DND-41 (cell line): ENCODE data around the gene TUBB2B.

Experiments
- EZH2 ChIP-seq: IDR thresholded peaks from 3 replicates; pipeline ENCODE4 v1.6.1; 2012; ENCODE audit warnings: borderline replicate concordance, low read depth, mild to moderate bottlenecking, moderate library complexity, low read length, inconsistent platforms; ENCODE audit not compliant: severe bottlenecking
- TF ChIP-seq, protein P1 (sequence below): IDR thresholded peaks from 2 replicates; pipeline ENCODE4 v1.5.1; 2012; ENCODE audit warnings: borderline replicate concordance, low read length, moderate library complexity, mild to moderate bottlenecking; ENCODE audit not compliant: poor library complexity, severe bottlenecking; ENCODE audit errors: extremely low read depth

DNA sequence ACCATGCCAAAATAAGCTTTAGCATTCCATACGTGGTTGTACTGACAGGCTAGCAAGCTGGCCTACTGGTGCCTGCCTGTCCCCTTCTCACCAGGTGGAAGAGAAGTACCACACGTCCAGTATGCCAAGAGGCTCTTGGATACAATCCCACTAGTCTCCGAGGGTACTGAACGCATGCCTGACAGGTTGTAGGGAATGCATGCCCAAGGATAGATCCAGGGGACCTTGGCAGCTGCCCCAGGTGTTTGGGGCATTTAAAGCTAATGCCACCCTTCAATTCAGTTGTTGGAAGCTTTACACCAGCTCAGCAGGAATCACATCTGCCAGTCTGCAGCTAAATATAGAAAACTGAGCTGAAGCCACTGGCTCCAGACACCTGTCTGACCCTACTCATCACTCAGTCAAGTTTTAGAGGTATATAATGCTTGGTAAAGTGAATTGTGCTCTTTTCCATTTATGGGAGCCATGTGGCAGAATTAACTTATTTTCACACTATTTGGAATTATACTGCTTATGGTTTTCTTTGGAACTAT lies 4.9 kb downstream of the TUBB2B start:
- no peak for TF ChIP-seq EZH2
- TF ChIP-seq, protein P1, sequence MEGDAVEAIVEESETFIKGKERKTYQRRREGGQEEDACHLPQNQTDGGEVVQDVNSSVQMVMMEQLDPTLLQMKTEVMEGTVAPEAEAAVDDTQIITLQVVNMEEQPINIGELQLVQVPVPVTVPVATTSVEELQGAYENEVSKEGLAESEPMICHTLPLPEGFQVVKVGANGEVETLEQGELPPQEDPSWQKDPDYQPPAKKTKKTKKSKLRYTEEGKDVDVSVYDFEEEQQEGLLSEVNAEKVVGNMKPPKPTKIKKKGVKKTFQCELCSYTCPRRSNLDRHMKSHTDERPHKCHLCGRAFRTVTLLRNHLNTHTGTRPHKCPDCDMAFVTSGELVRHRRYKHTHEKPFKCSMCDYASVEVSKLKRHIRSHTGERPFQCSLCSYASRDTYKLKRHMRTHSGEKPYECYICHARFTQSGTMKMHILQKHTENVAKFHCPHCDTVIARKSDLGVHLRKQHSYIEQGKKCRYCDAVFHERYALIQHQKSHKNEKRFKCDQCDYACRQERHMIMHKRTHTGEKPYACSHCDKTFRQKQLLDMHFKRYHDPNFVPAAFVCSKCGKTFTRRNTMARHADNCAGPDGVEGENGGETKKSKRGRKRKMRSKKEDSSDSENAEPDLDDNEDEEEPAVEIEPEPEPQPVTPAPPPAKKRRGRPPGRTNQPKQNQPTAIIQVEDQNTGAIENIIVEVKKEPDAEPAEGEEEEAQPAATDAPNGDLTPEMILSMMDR, result no peak
